H54 (cell line): ENCODE measurements around the gene NUCKS1.
A peak's percentile ranks its signal among the peaks of the same experiment; 100 is the strongest.

Experiments
- DNase-seq: peaks from one replicate; pipeline ENCODE4 v3.0.0; 2011; ENCODE audit warnings: low spot score, mixed read lengths; ENCODE audit not compliant: insufficient read length
- FAIRE-seq: peaks from 3 replicates; lab custom pipeline; 2011; peaks lifted over from hg19 to GRCh38; lab: Jason Lieb, UNC
- POLR2A ChIP-seq: IDR thresholded peaks from 2 replicates; pipeline ENCODE4 v1.6.1; 2011; ENCODE audit warnings: low read depth, mild to moderate bottlenecking, low read length

Gene NUCKS1

DNA sequence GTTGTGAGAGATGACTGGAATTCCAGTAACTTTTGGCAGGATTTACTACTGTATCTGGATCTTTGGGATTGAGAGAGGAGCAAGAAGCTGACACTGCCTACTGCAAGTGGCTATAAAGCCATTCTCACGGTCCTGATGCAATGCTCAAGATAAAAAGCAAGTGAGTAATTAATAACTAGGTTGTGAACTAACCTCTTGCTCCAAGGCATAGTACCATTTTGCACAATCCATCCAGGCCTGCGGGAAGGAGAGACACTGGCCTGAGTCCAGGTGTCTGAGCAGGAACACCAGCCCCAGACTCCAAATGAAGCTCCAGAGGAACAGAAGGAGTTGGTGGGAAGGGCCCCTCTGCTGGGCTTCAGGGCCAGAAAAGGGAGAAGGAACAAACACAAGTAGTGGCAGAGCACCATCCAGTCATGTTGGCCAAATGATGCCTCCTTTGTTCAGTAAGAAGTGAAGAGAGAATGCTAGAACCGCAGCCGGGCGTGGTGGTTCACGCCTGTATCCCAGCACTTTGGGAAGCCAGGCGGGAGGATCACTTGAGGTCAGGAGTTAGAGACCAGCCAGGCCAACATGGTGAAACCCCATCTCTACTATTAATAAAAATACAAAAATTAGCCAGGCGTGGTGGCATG is 59.7 kb downstream of the NUCKS1 start:
- TF ChIP-seq POLR2A = no peak
- no peak for FAIRE-seq
- no peak for DNase-seq

DNA sequence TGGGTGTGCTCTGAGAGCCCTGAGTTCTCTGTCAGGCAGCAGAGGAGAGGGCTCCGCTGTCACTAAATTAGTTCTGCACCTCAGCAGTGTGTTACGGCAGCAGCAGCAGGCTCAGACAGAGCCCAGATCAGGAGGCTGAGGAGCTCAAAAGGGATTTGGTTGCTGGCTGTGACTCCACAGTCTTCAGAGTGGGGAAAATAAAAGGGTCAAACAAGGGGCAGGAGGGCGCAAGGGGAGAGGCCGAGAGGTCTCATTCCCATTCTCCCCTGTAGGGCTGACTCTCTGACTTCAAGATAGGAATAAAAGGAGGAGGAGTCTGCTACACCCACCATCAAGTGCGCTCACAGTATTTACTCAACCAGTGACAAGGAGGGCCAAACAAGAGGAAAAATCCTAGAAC is 60.5 kb downstream of the NUCKS1 start:
- no peak for TF ChIP-seq POLR2A
- FAIRE-seq = no peak
- no peak for DNase-seq

DNA sequence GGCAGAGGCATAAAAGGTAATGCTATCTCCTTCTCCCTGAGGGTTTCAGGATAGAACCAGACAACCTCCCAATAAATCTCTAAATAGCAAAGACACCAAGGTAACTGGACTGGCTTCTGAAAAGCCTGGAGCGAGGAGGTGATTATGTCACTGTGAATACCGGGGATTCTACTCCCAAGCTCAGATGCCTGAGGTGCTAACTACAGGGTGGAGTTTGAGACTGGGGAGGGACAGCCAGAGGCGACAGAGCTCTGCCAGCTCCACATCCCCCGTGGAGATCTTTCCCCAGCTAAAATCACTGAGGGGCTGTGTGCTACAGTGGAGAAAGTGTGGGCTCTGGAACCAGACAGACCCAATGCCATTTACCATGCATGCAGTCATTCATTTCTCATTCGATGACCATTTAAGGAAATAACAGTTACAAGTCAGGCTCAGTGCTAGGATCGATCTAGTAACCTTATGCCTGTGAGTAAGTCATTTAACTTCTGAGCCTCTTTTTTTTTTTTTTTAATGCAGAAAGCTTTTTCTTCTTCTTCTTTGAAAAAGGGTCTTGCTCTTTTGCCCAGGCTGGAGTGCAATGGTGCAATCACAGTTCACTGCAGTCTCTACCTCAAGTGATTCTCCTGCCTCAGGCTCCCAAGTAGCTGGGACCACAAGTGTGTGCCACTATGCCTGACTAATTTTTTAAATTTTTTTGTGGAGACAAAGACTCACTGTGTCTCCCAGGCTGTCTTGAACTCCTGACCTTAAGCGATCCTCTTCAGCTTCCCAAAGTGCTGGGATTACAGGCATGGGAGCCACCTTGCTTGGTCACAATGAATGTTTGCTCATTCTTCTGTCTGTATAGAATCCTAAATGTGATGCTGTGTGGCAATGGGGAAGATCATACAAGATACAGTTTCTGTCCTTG is 61.6 kb downstream of the NUCKS1 start:
- TF ChIP-seq POLR2A = no peak
- FAIRE-seq (no peak), DNase-seq (no peak)

DNA sequence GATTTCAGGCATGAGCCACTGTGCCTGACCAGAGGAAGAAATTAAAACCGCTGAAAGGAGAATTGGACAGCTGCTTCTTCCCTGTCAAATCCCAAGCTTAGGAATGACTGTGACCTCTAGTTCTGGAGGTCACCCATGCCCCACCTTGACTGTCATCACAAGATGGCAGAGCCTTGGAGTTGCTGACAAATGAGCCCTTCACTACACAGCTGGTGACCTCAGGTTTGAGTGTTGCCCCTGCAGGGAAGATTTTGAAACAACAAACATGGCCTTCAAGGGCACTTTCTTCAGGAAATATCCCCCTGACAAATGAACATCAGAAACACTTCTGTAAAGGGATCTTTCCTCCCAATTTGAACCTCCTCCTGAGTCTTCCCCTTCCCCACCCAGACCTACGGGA is 62.7 kb downstream of the NUCKS1 start:
- FAIRE-seq (no peak), DNase-seq (no peak)
- TF ChIP-seq POLR2A = no peak

DNA sequence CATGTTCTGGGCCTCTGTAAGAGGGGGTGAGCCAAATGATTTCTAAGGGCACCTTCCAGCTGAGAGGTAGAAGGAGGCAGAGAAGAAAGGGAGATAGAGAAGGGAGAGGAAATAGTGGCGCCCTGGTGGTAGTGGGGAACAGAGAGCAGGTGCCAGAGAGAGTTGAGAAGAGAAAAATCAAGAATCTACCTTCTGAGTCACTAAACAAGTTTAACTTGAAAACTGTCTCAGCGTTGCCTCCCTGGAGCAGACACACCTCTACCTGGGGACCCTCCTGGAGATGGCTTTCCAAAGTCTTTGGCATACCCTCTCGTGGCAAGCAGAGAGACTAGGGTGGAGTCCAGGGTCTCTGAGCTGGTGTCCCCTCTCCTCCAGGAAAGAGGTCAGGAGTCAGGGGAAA is 68.6 kb downstream of the NUCKS1 start:
- DNase-seq (no peak), FAIRE-seq (no peak)
- TF ChIP-seq POLR2A = no peak

DNA sequence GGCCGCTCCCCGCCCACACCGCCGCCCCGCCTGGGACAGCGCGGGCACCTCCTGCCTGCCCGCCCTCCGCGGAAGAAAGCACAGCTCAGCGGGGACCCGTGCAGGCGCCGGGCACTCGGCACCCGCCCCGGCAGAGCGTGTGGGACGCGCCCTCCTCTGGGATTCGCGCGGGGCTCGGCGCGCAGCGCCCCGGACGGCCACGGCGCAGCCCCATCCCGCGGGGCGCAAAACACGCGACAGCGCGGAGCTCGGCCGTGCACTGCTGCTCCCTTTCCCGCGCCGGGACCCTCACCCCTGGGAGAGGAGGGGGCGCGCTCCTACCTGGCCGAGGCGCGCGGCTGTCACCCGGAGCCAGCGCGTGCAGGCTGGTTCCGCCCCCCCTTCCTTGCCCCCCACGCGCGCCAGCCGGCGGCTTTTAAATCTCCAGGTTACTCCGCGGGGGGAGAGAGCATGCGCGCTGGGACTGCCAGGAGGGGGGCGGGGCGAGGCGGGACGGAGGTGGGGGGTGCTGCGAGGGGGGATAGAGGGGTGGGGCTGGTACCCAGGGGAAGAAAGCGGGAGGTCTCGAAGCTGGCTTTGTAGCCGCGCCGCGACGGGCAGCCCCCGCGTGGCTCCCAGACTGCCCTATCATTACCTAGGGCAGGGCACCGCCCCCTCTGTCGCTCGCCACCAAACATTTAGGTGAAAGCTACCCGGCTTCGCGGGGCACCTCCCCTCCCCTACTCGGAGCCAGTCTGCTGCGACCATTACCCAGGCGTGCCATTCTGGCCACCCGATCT is 69.7 kb downstream of the NUCKS1 start, which contains the start of gene SLC45A3:
SLC45A3 (minus strand) TSS at position 437 of the 779 bp plus-strand sequence. CDS start 15,853 bp downstream, outside the sequence.
- DNase-seq (peak; percentile 69), FAIRE-seq (no peak)
- peak; percentile 21; the same call in 1 of the 2 replicates for TF ChIP-seq POLR2A

DNA sequence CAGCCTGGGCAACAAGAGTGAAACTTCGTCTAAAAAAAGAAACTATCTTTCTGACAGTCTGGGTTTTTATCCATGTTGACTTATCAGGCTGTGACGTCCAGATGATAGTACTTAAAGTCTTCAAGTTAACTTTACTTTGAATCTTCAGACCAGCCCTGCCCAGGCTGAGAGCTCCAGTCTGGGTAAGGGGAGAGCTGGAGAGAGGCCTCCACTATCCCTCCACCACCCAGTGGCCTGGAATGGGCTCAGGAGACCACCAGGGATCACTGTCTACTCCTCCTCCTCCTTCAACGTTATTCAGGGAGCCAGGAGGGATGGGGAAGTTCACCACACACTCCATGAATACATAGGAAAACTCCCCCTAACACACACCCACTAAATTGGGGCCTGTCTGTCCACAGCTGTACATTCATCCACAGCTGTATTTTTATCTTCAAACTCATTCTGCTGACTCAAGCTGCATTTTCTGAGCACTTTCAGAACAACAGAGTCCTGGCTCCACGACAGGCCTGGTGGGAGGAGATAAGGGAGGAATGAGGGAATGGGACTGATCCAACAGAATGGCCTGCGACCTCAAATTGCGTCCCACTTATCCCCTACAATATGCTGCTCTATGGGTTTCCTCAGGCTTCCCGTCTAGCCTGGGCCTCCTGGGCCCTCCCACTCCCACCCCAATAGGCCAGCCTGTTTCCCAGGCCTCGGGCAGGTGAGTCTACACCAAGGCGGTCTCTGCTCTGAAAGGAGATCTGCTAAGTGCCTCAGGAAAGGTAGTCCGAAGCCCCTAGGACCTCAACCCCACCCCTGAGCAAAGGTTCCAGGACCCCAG is 71.5 kb downstream of the NUCKS1 start:
- DNase-seq (no peak), FAIRE-seq (no peak)
- no peak for TF ChIP-seq POLR2A

DNA sequence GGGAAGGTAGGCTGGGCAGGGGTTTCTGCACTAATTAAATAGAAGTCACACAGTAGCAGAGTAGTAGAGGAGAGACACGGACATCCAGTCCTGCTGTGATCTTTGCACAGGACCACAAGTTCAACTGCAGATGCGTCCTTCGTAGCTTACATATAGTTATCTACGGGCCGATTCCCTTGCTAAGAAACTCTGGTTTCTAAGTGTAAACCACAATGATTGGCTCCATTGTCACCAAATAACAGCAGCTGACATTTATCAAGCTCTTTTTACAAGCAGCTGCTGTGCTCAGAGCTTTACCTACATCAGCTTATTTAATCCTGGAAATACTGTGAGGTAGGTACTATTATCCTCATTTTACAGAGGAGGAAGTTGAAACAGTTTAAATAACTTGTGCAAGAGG is 72.8 kb downstream of the NUCKS1 start:
- no peak for TF ChIP-seq POLR2A
- DNase-seq (no peak), FAIRE-seq (no peak)

DNA sequence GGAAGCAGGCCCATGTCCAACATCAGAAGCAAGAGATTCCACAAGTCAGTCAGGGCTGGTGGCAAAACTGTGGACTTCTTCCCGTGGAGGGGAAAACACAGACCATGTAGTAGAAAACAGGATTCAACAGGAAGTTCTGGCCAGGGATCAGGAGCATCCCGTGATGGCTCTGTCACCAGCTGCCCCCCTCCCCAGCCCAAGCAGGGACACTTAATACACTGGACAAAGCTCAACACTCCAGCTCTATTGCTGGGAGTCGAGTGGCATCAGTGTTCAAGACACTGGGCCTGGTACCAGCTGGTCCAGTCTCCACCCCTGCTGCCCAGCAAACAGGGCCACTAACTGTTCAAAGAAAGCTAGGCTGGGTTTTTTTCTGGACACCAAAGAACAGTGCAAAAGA is 73.4 kb downstream of the NUCKS1 start:
- no peak for DNase-seq
- FAIRE-seq = no peak
- no peak for TF ChIP-seq POLR2A

DNA sequence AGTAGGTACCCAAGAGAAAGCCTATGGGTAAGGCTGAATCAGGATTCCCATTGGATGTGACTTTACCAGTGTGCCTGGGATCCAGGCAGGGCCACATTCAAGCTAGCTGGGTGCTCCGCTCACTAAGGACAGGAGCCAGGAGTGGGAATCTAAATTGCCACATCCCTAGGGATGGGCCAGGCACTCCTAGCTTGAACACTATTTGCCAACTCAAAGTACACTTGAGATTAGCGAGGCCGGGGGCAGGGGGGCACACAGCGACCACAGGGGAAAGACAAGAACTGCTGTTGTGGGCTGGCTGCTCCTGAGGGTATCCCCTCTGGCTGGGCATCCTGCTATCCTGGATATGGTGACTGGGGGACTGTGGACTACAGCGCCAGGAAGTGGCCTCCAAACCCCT is 74.0 kb downstream of the NUCKS1 start:
- TF ChIP-seq POLR2A = no peak
- DNase-seq = no peak

DNA sequence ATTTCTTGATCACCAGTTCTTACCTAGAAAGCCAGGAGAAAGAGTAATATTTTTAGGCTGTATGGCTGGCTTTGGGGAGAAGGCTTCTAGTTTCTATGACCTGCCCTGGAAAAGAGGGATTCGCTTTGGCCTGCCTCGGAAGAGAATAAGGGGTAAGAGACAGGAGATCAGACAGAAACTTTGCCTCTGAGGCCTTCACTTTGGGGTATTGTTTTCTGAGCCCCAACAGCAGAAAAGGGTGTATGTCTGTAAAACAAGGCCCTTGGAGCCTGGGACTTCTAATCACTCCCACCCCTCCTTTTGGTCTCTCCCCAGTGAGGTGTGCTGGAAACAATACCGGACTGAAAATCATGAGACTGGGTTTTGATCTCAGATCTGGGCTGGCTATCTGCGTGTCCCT is 74.7 kb downstream of the NUCKS1 start:
- TF ChIP-seq POLR2A = no peak
- DNase-seq (no peak), FAIRE-seq (no peak)

More for the DNA sequence above, 74.0 kb downstream of the NUCKS1 start:
- no peak for FAIRE-seq

DNA sequence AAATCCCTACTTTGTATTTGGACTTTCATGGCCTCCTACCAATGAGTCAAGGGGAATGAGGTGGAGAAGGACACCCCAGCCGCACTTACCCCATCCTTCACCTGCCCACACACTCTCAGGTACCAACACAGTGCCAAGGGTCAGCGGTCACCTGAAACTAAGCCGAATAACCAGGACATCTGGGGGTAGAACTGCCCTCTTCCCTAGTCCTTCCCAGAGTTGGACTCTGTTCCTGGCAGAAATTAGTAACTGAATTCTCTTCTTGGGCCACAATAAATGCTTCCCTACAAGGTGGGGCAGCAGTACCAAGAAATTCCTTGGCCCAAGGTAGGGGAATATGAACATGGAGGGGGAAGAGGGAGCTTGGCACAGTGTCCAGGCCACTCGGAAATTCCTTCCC is 77.0 kb downstream of the NUCKS1 start:
- no peak for FAIRE-seq
- TF ChIP-seq POLR2A = no peak

DNA sequence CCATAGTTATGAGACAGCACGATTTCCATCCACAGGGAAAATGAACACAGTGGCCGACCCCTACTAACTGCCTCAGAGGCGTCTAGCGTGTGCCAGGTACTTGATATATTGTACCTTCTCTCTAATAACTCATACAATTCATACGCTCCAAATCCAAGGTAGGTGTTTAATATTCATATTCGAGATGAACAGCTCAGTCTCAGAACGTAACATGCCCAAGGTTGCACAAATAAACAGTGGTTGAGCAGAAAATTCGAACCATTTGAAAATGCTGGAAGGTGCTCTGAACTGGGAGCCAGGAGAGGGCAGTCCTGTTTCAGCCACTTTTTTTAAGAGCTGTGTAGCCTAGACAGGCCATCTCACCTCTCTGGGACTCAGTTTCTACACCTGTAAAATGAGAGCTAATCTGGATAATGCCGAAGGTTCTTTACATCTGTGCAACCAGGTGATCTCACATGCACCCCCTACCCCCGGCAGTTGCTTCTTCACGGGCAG is 77.5 kb downstream of the NUCKS1 start:
- FAIRE-seq = no peak
- DNase-seq = no peak
- TF ChIP-seq POLR2A = no peak

More for the DNA sequence above, 77.0 kb downstream of the NUCKS1 start:
- DNase-seq = no peak
